ENCODE results near the gene CTSZ.

DNA sequence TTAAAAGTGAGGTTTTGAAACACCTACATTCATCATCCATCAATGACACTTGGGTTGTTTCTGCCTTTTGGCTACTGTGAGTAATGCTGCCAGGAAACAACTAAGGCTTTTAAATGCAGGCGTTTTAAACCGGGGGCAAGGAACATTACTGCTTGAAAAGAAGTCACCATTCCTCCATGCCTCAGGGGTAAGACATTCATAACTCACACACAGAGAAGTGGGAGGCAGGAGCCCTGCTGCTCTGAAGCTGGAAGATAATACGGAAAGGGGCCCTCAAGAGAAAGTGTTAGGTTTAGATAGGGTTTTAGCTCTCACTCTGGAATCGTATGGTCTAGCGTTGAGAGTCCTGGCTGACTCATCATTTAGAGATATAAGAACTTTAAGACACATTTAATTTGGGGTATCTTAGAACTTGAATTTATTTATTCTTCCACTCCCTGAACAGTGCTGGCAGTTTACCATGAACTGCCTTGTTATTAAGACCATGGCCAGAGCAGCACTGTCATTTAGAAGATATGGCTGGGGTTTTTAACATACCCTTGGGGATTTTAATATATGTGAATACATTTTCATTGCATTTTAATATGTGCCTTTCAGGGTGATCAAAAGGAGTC is 14.0 kb upstream of the CTSZ start:
- no peak for TF ChIP-seq CTCF (conservative IDR thresholded peaks at IDR 0.05)
- no peak for TF ChIP-seq EZH2 (IDR thresholded peaks at IDR 0.05; ENCODE audit: low read depth)

All from PC-9 (cell line).